CD4-positive, CD25-positive, alpha-beta regulatory T cell (primary cell): ENCODE results near the gene KLHL6. TPM values are rescaled to one million over a fixed set of nuclear protein-coding genes. Genes with fewer than 3 reads are reported as not detected.

Experiments used
- ATAC-seq, 2 donors: fragments of 150-1000 bp; cut with Tn5 transposase; one replicate each; pipeline ENCODE4 v1.10.0; 2021; ENCODE audit warnings: low read depth in 2 of 2, moderate number of reproducible peaks in 2 of 2, moderate library complexity in 1 of 2
- DNase-seq, 3 donors: peaks; one replicate each; pipeline versions ENCODE4 v3.0.0 to v3.0.0-alpha.2; 2012 to 2022; ENCODE audit warnings: mixed read lengths in 1 of 3
- H3K27ac ChIP-seq: one replicate; pipeline ENCODE4 v1.7.0; 2013; ENCODE audit warnings: mild to moderate bottlenecking, low read length; ENCODE audit not compliant: insufficient read depth, poor library complexity, severe bottlenecking
- H3K27me3 ChIP-seq: one replicate; pipeline ENCODE4 v1.7.0; 2013; ENCODE audit warnings: low read length; ENCODE audit not compliant: control insufficient read depth, insufficient read depth
- H3K36me3 ChIP-seq: one replicate; pipeline ENCODE4 v1.7.0; 2013; ENCODE audit warnings: mild to moderate bottlenecking, low read length, moderate library complexity; ENCODE audit not compliant: control insufficient read depth, insufficient read depth
- H3K4me1 ChIP-seq: 2 replicates; pipeline ENCODE4 v1.7.0; 2013; ENCODE audit warnings: mild to moderate bottlenecking, low read length; ENCODE audit not compliant: insufficient read depth, control insufficient read depth, poor library complexity, severe bottlenecking
- H3K4me3 ChIP-seq: one replicate; pipeline ENCODE4 v1.7.0; 2013; ENCODE audit warnings: low read depth, mild to moderate bottlenecking, low read length, moderate library complexity
- H3K9me3 ChIP-seq, 2 experiments: 1 replicate in 1 of 2; 2 replicates in 1 of 2; pipeline ENCODE4 v1.7.0; 2013; ENCODE audit warnings: low read length in 2 of 2, mild to moderate bottlenecking in 1 of 2, moderate library complexity in 1 of 2; ENCODE audit not compliant: control insufficient read depth in 2 of 2
- H3K27ac Mint-ChIP-seq, 3 donors: one replicate each; pipeline ENCODE4 v1.8.0; 2020 to 2022; ENCODE audit warnings: mild to moderate bottlenecking in 3 of 3, mixed read lengths in 3 of 3, moderate library complexity in 2 of 3
- H3K27me3 Mint-ChIP-seq: one replicate; pipeline ENCODE4 v1.8.0; 2022; ENCODE audit warnings: mild to moderate bottlenecking, mixed read lengths
- H3K36me3 Mint-ChIP-seq: one replicate; pipeline ENCODE4 v1.8.0; 2020; ENCODE audit warnings: mixed read lengths
- H3K4me1 Mint-ChIP-seq, 4 donors: one replicate each; pipeline ENCODE4 v1.8.0; 2020 to 2022; ENCODE audit warnings: mixed read lengths in 4 of 4, mild to moderate bottlenecking in 1 of 4
- H3K4me3 Mint-ChIP-seq, 4 donors: one replicate each; pipeline ENCODE4 v1.8.0; 2020 to 2022; ENCODE audit warnings: mild to moderate bottlenecking in 4 of 4, mixed read lengths in 4 of 4, moderate library complexity in 3 of 4
- H3K9me3 Mint-ChIP-seq, 7 donors: one replicate each; pipeline ENCODE4 v1.8.0; 2020 to 2022; ENCODE audit warnings: mixed read lengths in 7 of 7, mild to moderate bottlenecking in 3 of 7, moderate library complexity in 2 of 7
- polyA plus RNA-seq, 4 donors: library from polyadenylated mRNA; unstranded; fragments of 300-500 nt; fragmentation: Illumina TruSeq; gene quantifications; one replicate each; pipeline ENCODE4 v1.2.3, GENCODE V29; 2021
- total RNA-seq: library from RNA; stranded (reverse); gene quantifications from one replicate; pipeline ENCODE4 v1.2.3, GENCODE V29; 2022

KLHL6 gene
- total and polyA plus RNA-seq, 5 donors from 2014 or later = 17.8 to 48.2 (median 20.4) TPM

DNA sequence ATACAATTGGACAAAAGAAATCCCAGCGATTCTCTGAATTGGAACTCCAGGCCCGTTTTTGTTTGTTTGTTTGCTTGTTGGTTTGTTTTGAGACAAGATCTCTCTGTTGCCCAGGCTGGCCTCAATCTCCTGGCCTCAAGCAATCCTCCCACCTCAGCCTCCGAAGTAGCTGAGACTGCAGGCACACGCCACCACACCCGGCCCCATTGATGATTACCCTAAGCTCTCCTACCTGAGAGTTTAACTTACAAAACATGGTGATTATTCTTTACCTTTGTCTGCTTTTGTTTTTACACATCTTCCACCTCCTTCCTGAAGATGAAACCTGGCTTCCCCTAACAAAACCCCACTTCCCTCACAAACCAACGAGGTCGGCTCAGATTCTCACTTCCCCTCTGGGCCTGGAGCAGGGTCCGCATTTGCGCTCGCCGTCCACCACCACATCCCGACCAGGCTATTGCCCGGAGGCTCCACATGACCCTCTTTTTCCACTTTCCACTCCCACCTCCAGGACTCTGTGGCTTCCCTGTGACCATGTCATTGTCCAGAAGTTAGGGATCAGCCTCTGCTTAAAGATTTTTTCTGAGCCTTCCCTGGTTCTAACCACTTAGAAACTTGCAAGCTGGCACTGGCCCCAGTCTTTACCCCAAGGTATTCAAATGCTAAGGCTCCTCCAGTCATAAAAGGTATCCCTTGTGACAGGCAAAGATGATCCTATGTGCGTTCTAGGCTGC lies 14.8 kb downstream of the KLHL6 start:
- DNase-seq (no peak), ATAC-seq (no peak)

GRCh38 chr3:183539811-183540210 lies 15.7 kb downstream of the KLHL6 start:
- peaks cover 19% of the 10 kb centered on the region for H3K36me3 ChIP-seq
- H3K9me3 ChIP-seq = no peaks in the 10 kb centered on the region
- no peaks in the 10 kb centered on the region for H3K27me3 ChIP-seq
- no peak overlapping the region for H3K27ac ChIP-seq
- no peak for ATAC-seq
- H3K4me1 ChIP-seq = peaks cover 42% of the 10 kb centered on the region
- Mint-ChIP-seq H3K27me3 (no peaks in the 10 kb centered on the region), H3K27ac (peak overlapping the region in 2 of 3 donors; percentile 52 to 86), H3K9me3 (no peaks in the 10 kb centered on the region), H3K4me3 (peak overlapping the region in 1 of 4 donors; percentile 25), H3K36me3 (peaks cover 29% of the 10 kb centered on the region), H3K4me1 (peaks cover 36 to 100% (median 75%) of the 10 kb centered on the region in 4 donors)
- no peak for DNase-seq
- no peak overlapping the region for H3K4me3 ChIP-seq

More for the DNA sequence above, 14.8 kb downstream of the KLHL6 start:
- Mint-ChIP-seq H3K27me3 (no peaks in the 10 kb centered on the region), H3K27ac (peak overlapping the region; percentile 84 to 90 (median 86)), H3K9me3 (no peaks in the 10 kb centered on the region), H3K4me3 (peak overlapping the region; percentile 6 to 79 (median 52)), H3K36me3 (peaks cover 36% of the 10 kb centered on the region), H3K4me1 (peaks cover 33 to 100% (median 75%) of the 10 kb centered on the region in 4 donors)
- H3K4me3 ChIP-seq = no peak overlapping the region
- peaks cover 19% of the 10 kb centered on the region for H3K36me3 ChIP-seq
- peaks cover 42% of the 10 kb centered on the region for H3K4me1 ChIP-seq
- no peaks in the 10 kb centered on the region for H3K27me3 ChIP-seq
- no peak overlapping the region for H3K27ac ChIP-seq
- no peaks in the 10 kb centered on the region for H3K9me3 ChIP-seq

- peak overlapping the region in 1 of 3 donors; percentile 44 for H3K27ac Mint-ChIP-seq
These were observed 17.0 kb downstream of the KLHL6 start for GRCh38 chr3:183538486-183538885.

DNA sequence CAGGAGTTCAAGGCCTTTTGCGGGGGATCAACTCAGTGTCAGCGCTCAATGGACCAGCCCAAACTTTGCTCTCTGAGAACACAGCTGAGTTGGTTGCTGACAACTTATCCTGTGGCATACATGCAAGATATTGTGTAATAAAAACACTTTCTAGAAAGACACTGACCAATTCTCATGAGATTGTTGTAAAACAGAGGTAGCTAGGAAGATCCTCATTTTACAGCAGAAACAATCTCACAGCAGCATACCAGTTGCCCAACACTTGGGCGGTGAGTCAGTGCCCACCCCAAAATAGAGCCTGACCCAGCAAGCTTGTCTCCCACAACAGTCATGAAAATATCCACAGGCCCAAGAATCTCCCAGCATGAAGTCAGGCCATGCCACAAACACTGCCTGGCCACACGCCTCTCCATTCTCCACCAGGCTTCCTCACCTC lies 18.2 kb downstream of the KLHL6 start:
- H3K36me3 ChIP-seq = peaks cover 18% of the 10 kb centered on the region
- Mint-ChIP-seq H3K4me3 (peak overlapping the region in 1 of 4 donors; percentile 66), H3K4me1 (peaks cover 34 to 94% (median 76%) of the 10 kb centered on the region in 4 donors), H3K36me3 (peaks cover 35% of the 10 kb centered on the region), H3K27ac (peak overlapping the region; percentile 33 to 80 (median 57)), H3K27me3 (no peaks in the 10 kb centered on the region), H3K9me3 (no peaks in the 10 kb centered on the region)
- H3K4me3 ChIP-seq = no peak overlapping the region
- H3K9me3 ChIP-seq = no peaks in the 10 kb centered on the region
- no peak for DNase-seq
- H3K27me3 ChIP-seq = no peaks in the 10 kb centered on the region
- H3K4me1 ChIP-seq = peaks cover 49% of the 10 kb centered on the region
- ATAC-seq = peak in 1 of 2 donors; percentile 42
- no peak overlapping the region for H3K27ac ChIP-seq

More at GRCh38 chr3:183538486-183538885, 17.0 kb downstream of the KLHL6 start:
- Histone ChIP-seq H3K9me3 (no peaks in the 10 kb centered on the region), H3K4me3 (no peak overlapping the region), H3K4me1 (peaks cover 50% of the 10 kb centered on the region), H3K27me3 (no peaks in the 10 kb centered on the region), H3K36me3 (peaks cover 19% of the 10 kb centered on the region), H3K27ac (no peak overlapping the region)
- peaks cover 31 to 94% (median 73%) of the 10 kb centered on the region in 4 donors for H3K4me1 Mint-ChIP-seq
- no peaks in the 10 kb centered on the region for H3K9me3 Mint-ChIP-seq
- H3K36me3 Mint-ChIP-seq = peaks cover 30% of the 10 kb centered on the region
- DNase-seq (no peak), ATAC-seq (no peak)
- H3K27me3 Mint-ChIP-seq = no peaks in the 10 kb centered on the region
- peak overlapping the region in 1 of 4 donors; percentile 66 for H3K4me3 Mint-ChIP-seq

DNA sequence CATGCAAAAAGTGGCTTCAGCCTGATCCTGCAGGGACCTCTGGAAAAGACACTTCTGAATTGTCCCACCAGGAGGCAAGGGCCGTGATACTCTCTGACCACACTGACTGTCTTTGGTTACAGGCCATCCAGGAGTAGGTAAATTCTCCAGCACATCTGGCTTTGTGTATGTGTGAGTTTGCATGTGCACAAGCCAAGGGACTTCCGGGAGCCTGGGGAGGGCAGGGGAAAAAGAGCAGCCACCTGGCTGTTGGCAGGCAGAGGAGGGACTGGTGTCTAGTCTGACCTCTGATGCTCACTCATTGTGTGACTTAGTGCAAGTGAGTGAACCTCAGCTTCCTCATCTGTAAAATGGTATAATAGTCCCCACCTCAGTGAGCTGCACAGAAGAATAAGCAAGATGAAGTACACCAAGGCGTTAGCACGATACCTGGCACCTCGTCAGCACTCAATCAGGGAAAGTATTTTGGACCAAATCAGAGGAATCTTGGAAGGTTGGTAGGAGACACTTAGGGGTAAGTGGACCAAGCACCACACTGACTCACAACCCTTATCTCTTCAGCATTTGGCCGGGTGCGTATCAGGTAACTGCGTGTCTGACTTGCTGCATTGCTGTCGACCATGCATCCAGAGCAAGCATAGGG lies 19.1 kb downstream of the KLHL6 start:
- Mint-ChIP-seq H3K27ac (peak overlapping the region; percentile 36 to 92 (median 80)), H3K9me3 (no peaks in the 10 kb centered on the region), H3K36me3 (peaks cover 31% of the 10 kb centered on the region), H3K4me1 (peaks cover 37 to 91% (median 71%) of the 10 kb centered on the region in 4 donors), H3K4me3 (peak overlapping the region in 1 of 4 donors; percentile 60), H3K27me3 (no peaks in the 10 kb centered on the region)
- Histone ChIP-seq H3K9me3 (no peaks in the 10 kb centered on the region), H3K27me3 (no peaks in the 10 kb centered on the region), H3K4me1 (peaks cover 40% of the 10 kb centered on the region), H3K36me3 (peaks cover 14% of the 10 kb centered on the region), H3K27ac (no peak overlapping the region), H3K4me3 (no peak overlapping the region)
- peak in 1 of 2 donors; percentile 30 for ATAC-seq
- DNase-seq = no peak

GRCh38 chr3:183534249-183534648 lies 21.3 kb downstream of the KLHL6 start:
- no peaks in the 10 kb centered on the region for H3K27me3 Mint-ChIP-seq
- Histone ChIP-seq H3K9me3 (no peaks in the 10 kb centered on the region), H3K36me3 (peaks cover 17% of the 10 kb centered on the region), H3K4me1 (peaks cover 28% of the 10 kb centered on the region), H3K4me3 (peak overlapping the region; percentile 13), H3K27me3 (no peaks in the 10 kb centered on the region), H3K27ac (peak overlapping the region; percentile 19)
- no peaks in the 10 kb centered on the region for H3K9me3 Mint-ChIP-seq
- DNase-seq (no peak), ATAC-seq (no peak)
- peaks cover 31% of the 10 kb centered on the region for H3K36me3 Mint-ChIP-seq
- peaks cover 31 to 83% (median 65%) of the 10 kb centered on the region in 4 donors for H3K4me1 Mint-ChIP-seq
- H3K27ac Mint-ChIP-seq = peak overlapping the region in 2 of 3 donors; percentile 82 to 92
- no peak overlapping the region for H3K4me3 Mint-ChIP-seq

DNA sequence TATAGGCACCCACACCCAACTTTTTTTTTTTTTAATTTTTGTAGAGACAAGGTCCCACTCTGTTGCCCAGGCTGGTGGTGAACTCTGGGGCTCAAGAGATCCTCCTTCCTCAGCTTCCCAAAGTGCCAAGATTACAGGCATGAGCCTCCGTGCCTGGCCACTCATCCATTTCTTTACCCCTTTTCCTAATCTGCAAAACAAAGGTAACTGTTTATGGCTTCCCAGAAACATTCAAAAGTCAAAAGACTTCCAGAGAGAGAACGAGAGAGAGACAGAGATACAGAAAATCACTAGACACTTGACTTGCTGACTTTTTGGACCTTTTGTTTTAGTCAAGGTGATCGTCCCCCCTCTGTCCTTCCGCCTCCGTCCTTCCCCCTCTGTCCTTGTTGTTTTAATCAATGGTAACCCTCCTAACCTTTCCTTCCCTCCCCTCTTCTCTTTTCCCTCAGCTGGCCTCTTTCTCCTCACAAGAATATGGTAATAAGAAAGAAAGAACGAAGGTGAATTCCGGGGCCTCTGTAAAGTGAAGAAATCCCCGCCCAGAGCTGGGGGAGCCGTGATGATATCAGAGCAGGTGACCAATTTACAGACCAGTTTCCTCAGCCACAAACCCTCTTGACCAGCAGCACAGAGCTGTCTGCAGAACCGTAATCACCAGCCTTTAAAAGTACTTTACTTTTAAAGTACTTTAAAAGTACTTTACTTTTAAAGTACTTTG lies 21.9 kb downstream of the KLHL6 start:
- Mint-ChIP-seq H3K4me3 (peak overlapping the region in 2 of 4 donors; percentile 1 to 66), H3K36me3 (peaks cover 36% of the 10 kb centered on the region), H3K27ac (peak overlapping the region; percentile 89 to 96 (median 92)), H3K27me3 (no peaks in the 10 kb centered on the region), H3K9me3 (no peaks in the 10 kb centered on the region), H3K4me1 (peaks cover 31 to 81% (median 63%) of the 10 kb centered on the region in 4 donors)
- peaks cover 22% of the 10 kb centered on the region for H3K4me1 ChIP-seq
- no peak for ATAC-seq
- no peak for DNase-seq
- peaks cover 17% of the 10 kb centered on the region for H3K36me3 ChIP-seq
- peak overlapping the region; percentile 13 for H3K4me3 ChIP-seq
- no peaks in the 10 kb centered on the region for H3K9me3 ChIP-seq
- peak overlapping the region; percentile 19 for H3K27ac ChIP-seq
- H3K27me3 ChIP-seq = no peaks in the 10 kb centered on the region
